ENCODE results near the gene KRTAP3-3.

DNA sequence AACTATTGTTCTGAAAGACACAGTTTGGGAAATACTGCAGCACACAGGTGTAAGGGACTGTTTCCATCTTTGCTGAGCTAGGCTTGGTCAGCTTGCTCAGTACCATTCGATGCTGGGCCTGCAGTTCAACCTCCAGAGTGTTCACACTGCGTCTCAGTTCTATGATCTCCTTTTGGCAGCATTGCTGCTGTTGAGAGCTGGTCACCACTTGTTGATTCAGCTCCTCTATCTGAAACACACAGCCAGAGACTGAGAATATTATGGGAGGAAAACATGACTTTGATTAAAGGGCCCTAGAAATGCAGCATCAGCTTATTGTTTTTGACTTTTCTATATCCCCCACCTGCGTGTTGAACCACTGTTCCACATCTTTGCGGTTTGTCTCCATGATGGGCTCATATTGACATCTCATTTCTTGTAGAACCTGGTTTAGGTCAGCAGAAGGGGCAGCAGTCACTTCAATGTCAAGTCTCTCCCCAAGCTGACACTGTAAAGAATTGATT lies 31.9 kb downstream of the KRTAP3-3 start:
- TF ChIP-seq, protein P1, sequence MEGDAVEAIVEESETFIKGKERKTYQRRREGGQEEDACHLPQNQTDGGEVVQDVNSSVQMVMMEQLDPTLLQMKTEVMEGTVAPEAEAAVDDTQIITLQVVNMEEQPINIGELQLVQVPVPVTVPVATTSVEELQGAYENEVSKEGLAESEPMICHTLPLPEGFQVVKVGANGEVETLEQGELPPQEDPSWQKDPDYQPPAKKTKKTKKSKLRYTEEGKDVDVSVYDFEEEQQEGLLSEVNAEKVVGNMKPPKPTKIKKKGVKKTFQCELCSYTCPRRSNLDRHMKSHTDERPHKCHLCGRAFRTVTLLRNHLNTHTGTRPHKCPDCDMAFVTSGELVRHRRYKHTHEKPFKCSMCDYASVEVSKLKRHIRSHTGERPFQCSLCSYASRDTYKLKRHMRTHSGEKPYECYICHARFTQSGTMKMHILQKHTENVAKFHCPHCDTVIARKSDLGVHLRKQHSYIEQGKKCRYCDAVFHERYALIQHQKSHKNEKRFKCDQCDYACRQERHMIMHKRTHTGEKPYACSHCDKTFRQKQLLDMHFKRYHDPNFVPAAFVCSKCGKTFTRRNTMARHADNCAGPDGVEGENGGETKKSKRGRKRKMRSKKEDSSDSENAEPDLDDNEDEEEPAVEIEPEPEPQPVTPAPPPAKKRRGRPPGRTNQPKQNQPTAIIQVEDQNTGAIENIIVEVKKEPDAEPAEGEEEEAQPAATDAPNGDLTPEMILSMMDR (IDR thresholded peaks at IDR 0.05 in 8 of 11, conservative IDR thresholded peaks at IDR 0.05 in 3 of 11), result no peak
- TF ChIP-seq POLR2A (IDR thresholded peaks at IDR 0.05), result no peak
- TF ChIP-seq POLR2AphosphoS5 (IDR thresholded peaks at IDR 0.05), result no peak

Data from spleen (tissue), 7 donors.